ENCODE data around the gene SLC9A4.

Gene SLC9A4

GRCh38 chr2:102502576-102502975 is 29.6 kb downstream of the SLC9A4 start:
- DNase-seq: no peak

GRCh38 chr2:102504833-102505232 is 31.8 kb downstream of the SLC9A4 start:
- DNase-seq: no peak

- DNase-seq: no peak
These were observed 32.3 kb downstream of the SLC9A4 start for GRCh38 chr2:102505290-102505689.

GRCh38 chr2:102506743-102507142 is 33.7 kb downstream of the SLC9A4 start:
- no peak for DNase-seq

GRCh38 chr2:102508863-102509262 is 35.8 kb downstream of the SLC9A4 start:
- no peak for DNase-seq

- DNase-seq: peak; percentile 18
These were observed 36.7 kb downstream of the SLC9A4 start for GRCh38 chr2:102509749-102510148.

- DNase-seq: no peak
These were observed 38.0 kb downstream of the SLC9A4 start for GRCh38 chr2:102510791-102511575.

- no peak for DNase-seq
These were observed 39.1 kb downstream of the SLC9A4 start for GRCh38 chr2:102512161-102512560.

- no peak for DNase-seq
These were observed 40.4 kb downstream of the SLC9A4 start for GRCh38 chr2:102513355-102513939.

GRCh38 chr2:102514061-102514785 is 41.2 kb downstream of the SLC9A4 start:
- DNase-seq: no peak

GRCh38 chr2:102515851-102516250 is 42.8 kb downstream of the SLC9A4 start:
- no peak for DNase-seq

GRCh38 chr2:102518170-102518569 is 45.1 kb downstream of the SLC9A4 start:
- no peak for DNase-seq

- peak; percentile 37 for DNase-seq
These were observed 47.0 kb downstream of the SLC9A4 start for GRCh38 chr2:102520009-102520408.

- DNase-seq: no peak
These were observed 47.8 kb downstream of the SLC9A4 start for GRCh38 chr2:102520801-102521200.

- no peak for DNase-seq
These were observed 49.1 kb downstream of the SLC9A4 start for GRCh38 chr2:102522162-102522561.

GRCh38 chr2:102522890-102523289 is 49.9 kb downstream of the SLC9A4 start:
- DNase-seq: no peak

- no peak for DNase-seq
These were observed 50.6 kb downstream of the SLC9A4 start for GRCh38 chr2:102523651-102524050.

- DNase-seq: no peak
These were observed 54.1 kb downstream of the SLC9A4 start for GRCh38 chr2:102527086-102527485.

GRCh38 chr2:102538491-102538890 is 65.5 kb downstream of the SLC9A4 start:
- DNase-seq: no peak

GRCh38 chr2:102540882-102541281 is 67.9 kb downstream of the SLC9A4 start:
- no peak for DNase-seq

- DNase-seq: no peak
These were observed 71.2 kb downstream of the SLC9A4 start for GRCh38 chr2:102544182-102544581.

- DNase-seq: no peak
These were observed 74.4 kb downstream of the SLC9A4 start for GRCh38 chr2:102547462-102547861.

GRCh38 chr2:102549027-102549426 is 76.0 kb downstream of the SLC9A4 start:
- DNase-seq: no peak

GRCh38 chr2:102550151-102550550 is 77.1 kb downstream of the SLC9A4 start:
- no peak for DNase-seq

All from activated CD4-positive, alpha-beta T cell treated with anti-CD3 and anti-CD28 coated beads, Interleukin-2, amount 50 U/mL, for 16 hours (primary cell).